Endothelial cell of umbilical vein (primary cell): ENCODE data around the gene TMEFF2. TPM values are rescaled to one million over a fixed set of nuclear protein-coding genes. Genes with fewer than 3 reads are reported as not detected.

Experiments
- BruUV-seq: library from RNA; stranded (reverse); fragments of 400-500 nt; replicated peaks from 2 replicates; lab custom pipeline; 2021; lab: Mats Ljungman, UMichigan
- CTCF ChIA-PET: fragments of 300-600, 350-600 bp; sonication (Branson Sonifier 250); formaldehyde crosslinking; loops from one replicate; lab custom pipeline; 2021; ENCODE audit warnings: antibody characterized with exemption, inconsistent platforms; lab: Charles Lee
- POLR2A ChIA-PET: fragments of 300-600, 350-600 bp; sonication (Branson Sonifier 250); formaldehyde crosslinking; loops from one replicate; lab custom pipeline; 2021; ENCODE audit warnings: antibody characterized with exemption, inconsistent platforms; lab: Charles Lee
- DNase-seq: peaks from one replicate; pipeline ENCODE4 v3.0.0-alpha.2; 2011; ENCODE audit warnings: low read depth, low spot score
- FAIRE-seq: peaks from 2 replicates; lab custom pipeline; 2011; peaks lifted over from hg19 to GRCh38; lab: Jason Lieb, UNC
- H2AFZ ChIP-seq: 2 replicates; pipeline ENCODE4 v1.6.0; 2012; ENCODE audit warnings: low read depth, low read length, control low read depth, inconsistent platforms
- H3K27ac ChIP-seq: 2 replicates; pipeline ENCODE4 v1.5.1; 2011; ENCODE audit warnings: low read depth, mild to moderate bottlenecking, control low read depth, low read length, moderate library complexity; ENCODE audit not compliant: insufficient read depth
- H3K27me3 ChIP-seq, 2 experiments: 2 replicates each; pipeline versions ENCODE4 v1.6.0 to v1.6.1; 2011; ENCODE audit warnings: low read length in 2 of 2, mixed read lengths in 1 of 2; ENCODE audit not compliant: control insufficient read depth in 2 of 2, insufficient read depth in 2 of 2
- H3K36me3 ChIP-seq, 2 experiments: 2 replicates in 1 of 2; 3 replicates in 1 of 2; pipeline ENCODE4 v1.5.1; 2011; ENCODE audit warnings: low read length in 2 of 2, mild to moderate bottlenecking in 1 of 2, moderate library complexity in 1 of 2; ENCODE audit not compliant: control insufficient read depth in 2 of 2, insufficient read depth in 2 of 2; ENCODE audit errors: extremely low read depth in 1 of 2
- H3K4me1 ChIP-seq: 3 replicates; pipeline ENCODE4 v1.5.1; 2011; ENCODE audit warnings: mild to moderate bottlenecking, low read length; ENCODE audit not compliant: control insufficient read depth, insufficient read depth; ENCODE audit errors: extremely low read depth
- H3K4me2 ChIP-seq: 2 replicates; pipeline ENCODE4 v1.6.1; 2011; ENCODE audit warnings: low read length, control low read depth, mixed read lengths; ENCODE audit not compliant: insufficient read depth
- H3K4me3 ChIP-seq, 3 experiments: fragments of 200-600 bp in 1 of 3; sonication (generic), shearing (Covaris generic) in 1 of 3; replicated peaks in 1 of 3; 2 replicates each; pipeline ENCODE4 v1.5.1; 2011 to 2016; ENCODE audit warnings: control low read depth in 3 of 3, low read length in 3 of 3, mild to moderate bottlenecking in 2 of 3, inconsistent platforms in 1 of 3, low read depth in 1 of 3, moderate library complexity in 1 of 3; ENCODE audit not compliant: insufficient read depth in 1 of 3
- H3K79me2 ChIP-seq: 2 replicates; pipeline ENCODE4 v1.6.0; 2012; ENCODE audit warnings: low read length, inconsistent platforms; ENCODE audit not compliant: control insufficient read depth, insufficient read depth
- H3K9ac ChIP-seq: replicated peaks from 2 replicates; pipeline ENCODE3; 2011; ENCODE audit warnings: low read length, control low read depth; ENCODE audit not compliant: insufficient read depth; ENCODE audit errors: extremely low read depth
- H3K9me1 ChIP-seq: replicated peaks from 3 replicates; pipeline ENCODE4 v1.6.0; 2011; ENCODE audit warnings: mild to moderate bottlenecking, low read length; ENCODE audit not compliant: control insufficient read depth, insufficient read depth; ENCODE audit errors: extremely low read depth
- H3K9me3 ChIP-seq: replicated peaks from 2 replicates; pipeline ENCODE4 v1.5.1; 2012; ENCODE audit warnings: low read length, inconsistent platforms; ENCODE audit not compliant: control insufficient read depth, insufficient read depth
- H4K20me1 ChIP-seq: replicated peaks from 2 replicates; pipeline ENCODE3; 2011; ENCODE audit warnings: mild to moderate bottlenecking, low read length; ENCODE audit not compliant: control insufficient read depth, insufficient read depth; ENCODE audit errors: extremely low read depth
- CTCF ChIP-seq, 2 donors: IDR thresholded peaks; 1 replicate in 1 of 2; 2 replicates in 1 of 2; pipeline ENCODE4 v1.5.1; 2011; ENCODE audit warnings: low read length in 2 of 2, mild to moderate bottlenecking in 2 of 2, moderate library complexity in 2 of 2, control low read depth in 1 of 2, inconsistent platforms in 1 of 2, low read depth in 1 of 2; ENCODE audit not compliant: insufficient read depth in 1 of 2; ENCODE audit errors: extremely low read depth in 1 of 2
- EZH2 ChIP-seq: IDR thresholded peaks from 2 replicates; pipeline ENCODE4 v1.6.1; 2012; ENCODE audit warnings: borderline replicate concordance, low read depth, mild to moderate bottlenecking, moderate library complexity, low read length, inconsistent platforms; ENCODE audit not compliant: severe bottlenecking
- FOS ChIP-seq: IDR thresholded peaks from 2 replicates; pipeline ENCODE4 v1.6.1; 2011; ENCODE audit warnings: mild to moderate bottlenecking, low read length, moderate library complexity, borderline replicate concordance; ENCODE audit not compliant: insufficient read depth
- GATA2 ChIP-seq: IDR thresholded peaks from 2 replicates; pipeline ENCODE4 v1.7.0; 2011; ENCODE audit warnings: low read depth, mild to moderate bottlenecking, moderate library complexity, mixed read lengths, low read length; ENCODE audit not compliant: insufficient read length, insufficient read depth
- JUN ChIP-seq: IDR thresholded peaks from 2 replicates; pipeline ENCODE4 v1.6.1; 2011; ENCODE audit warnings: borderline replicate concordance, low read depth; ENCODE audit not compliant: insufficient read length, insufficient read depth
- MYC ChIP-seq: IDR thresholded peaks from one replicate; pipeline ENCODE4 v1.6.1; 2011; ENCODE audit warnings: mild to moderate bottlenecking, low read depth, low read length
- POLR2A ChIP-seq: IDR thresholded peaks from 2 replicates; pipeline ENCODE4 v1.6.1; 2012; ENCODE audit warnings: low read depth, mild to moderate bottlenecking, control low read depth, low read length
- POLR2AphosphoS5 ChIP-seq: IDR thresholded peaks from 2 replicates; pipeline ENCODE4 v1.6.1; 2012; ENCODE audit warnings: low read depth, mild to moderate bottlenecking, control low read depth, low read length, moderate library complexity; ENCODE audit not compliant: insufficient read depth
- dilution Hi-C: fragments of 300-500 bp; cut with MboI; formaldehyde crosslinking; loops from one replicate; pipeline ENCODE4 v1.15.0; 2019; ENCODE audit warnings: low sequenced_read_pairs; ENCODE audit not compliant: extremely low pct_ligation_motif_present
- intact Hi-C: fragments of 100-400 bp; cut with micrococcal nuclease; formaldehyde crosslinking; loops from one replicate; pipeline ENCODE4 v1.10.0; 2022
- polyA plus RNA-seq, 4 experiments: library from polyadenylated mRNA; depleted of rRNA in 3 of 4; stranded (reverse) in 3 of 4; unstranded in 1 of 4; fragments of >200 nt; gene quantifications; 2 replicates each; pipeline versions ENCODE4 v1.2.1 to v1.2.3, GENCODE V29; 2011 to 2012; ENCODE audit warnings: missing spikeins in 1 of 4
- total RNA-seq: library from RNA; stranded (reverse); gene quantifications from 2 replicates; pipeline ENCODE4 v1.2.3, GENCODE V29; 2021
- TF ChIP-seq, protein P1 (sequence below): IDR thresholded peaks from 2 replicates; pipeline ENCODE4 v1.6.1; 2011; ENCODE audit not compliant: insufficient read depth, insufficient read length

Gene TMEFF2
- total and polyA plus RNA-seq, 2 donors (not counting 3 experiments of a cell fraction or from before 2014, with no cell fraction given): 0.18 to 0.20 TPM

- DNase-seq (no peak), FAIRE-seq (no peak)
- no peaks in the 10 kb centered on the region for H4K20me1 ChIP-seq
- BruUV-seq: no TSS peak
- ChIA-PET POLR2A (no interaction called here), CTCF (interaction anchor here (1.0 kb wide), 1 partner anchor 95 kb away, joined by 3 read pairs; no protein-coding TSS in a partner anchor)
- H3K27me3 ChIP-seq: no peaks in the 10 kb centered on the region
- dilution Hi-C loops (no loop called here), intact Hi-C loops (no loop called here)
- H3K4me1 ChIP-seq: no peaks in the 10 kb centered on the region
- no peaks in the 10 kb centered on the region for H3K36me3 ChIP-seq
- H3K9me3 ChIP-seq: no peaks in the 10 kb centered on the region
- no peak overlapping the region for H3K27ac ChIP-seq
- no peak overlapping the region for H3K4me2 ChIP-seq
- no peak overlapping the region for H2AFZ ChIP-seq
- H3K4me3 ChIP-seq: no peak overlapping the region
- H3K9ac ChIP-seq: no peak overlapping the region
- no peaks in the 10 kb centered on the region for H3K79me2 ChIP-seq
- no peak for TF ChIP-seq FOS
- TF ChIP-seq EZH2: no peak
- no peaks in the 10 kb centered on the region for H3K9me1 ChIP-seq
These were observed 127.1 kb downstream of the TMEFF2 start for GRCh38 chr2:192067631-192068030.

GRCh38 chr2:192064459-192064858 is 130.3 kb downstream of the TMEFF2 start:
- H3K4me2 ChIP-seq: no peak overlapping the region
- no peak overlapping the region for H3K9ac ChIP-seq
- no peaks in the 10 kb centered on the region for H3K4me1 ChIP-seq
- DNase-seq (peak; percentile 34), FAIRE-seq (no peak)
- no TSS peak for BruUV-seq
- H3K9me3 ChIP-seq: no peaks in the 10 kb centered on the region
- intact Hi-C loops: no loop called here
- no peak for TF ChIP-seq JUN
- no peak for TF ChIP-seq POLR2AphosphoS5
- TF ChIP-seq, protein P1, sequence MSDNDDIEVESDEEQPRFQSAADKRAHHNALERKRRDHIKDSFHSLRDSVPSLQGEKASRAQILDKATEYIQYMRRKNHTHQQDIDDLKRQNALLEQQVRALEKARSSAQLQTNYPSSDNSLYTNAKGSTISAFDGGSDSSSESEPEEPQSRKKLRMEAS: no peak
- no peak for TF ChIP-seq FOS
- no peak for TF ChIP-seq CTCF (IDR thresholded peaks at IDR 0.05; ENCODE audit: extremely low read depth in 1 of 2, insufficient read depth in 1 of 2, low read depth in 1 of 2, low read length in 2 of 2)
- TF ChIP-seq GATA2: no peak
- TF ChIP-seq POLR2A: no peak
- TF ChIP-seq EZH2: no peak
- TF ChIP-seq MYC: no peak
- POLR2A ChIA-PET: no interaction called here
- no peaks in the 10 kb centered on the region for H3K79me2 ChIP-seq
- CTCF ChIA-PET: interaction anchor here (1.0 to 2.2 kb wide), 4 partner anchors 10 to 194 kb away, joined by 3 to 6 read pairs (median 4); no protein-coding TSS in a partner anchor
- H3K4me3 ChIP-seq: no peak overlapping the region
- dilution Hi-C loops: no loop called here
- no peak overlapping the region for H2AFZ ChIP-seq
- no peaks in the 10 kb centered on the region for H3K9me1 ChIP-seq
- no peaks in the 10 kb centered on the region for H4K20me1 ChIP-seq
- no peaks in the 10 kb centered on the region for H3K27me3 ChIP-seq
- no peak overlapping the region for H3K27ac ChIP-seq
- H3K36me3 ChIP-seq: no peaks in the 10 kb centered on the region
